Measurements from ENCODE around the gene SMTNL1. TPM values are rescaled to one million over a fixed set of nuclear protein-coding genes. Genes with fewer than 3 reads are reported as not detected.

SMTNL1 gene
- total RNA-seq, 1 experiment from 2014 or later: 0.26 TPM

- peaks cover 43% of the 10 kb centered on the region for H3K4me1 Mint-ChIP-seq
- no peaks in the 10 kb centered on the region for H3K9me3 Mint-ChIP-seq
- CTCF ChIA-PET: interaction anchor here (0.6 to 4.8 kb wide), 8 partner anchors 8 to 145 kb away, joined by 3 to 28 read pairs (median 7); partner anchors contain the start of genes SLC43A1 and UBE2L6
- H3K27me3 Mint-ChIP-seq (ENCODE audit: low read depth): no peaks in the 10 kb centered on the region; the same call in 1 of the 2 replicates
- DNase-seq (ENCODE audit: low spot score) (no peak), ATAC-seq (no peak)
- peak overlapping the region; percentile 86 for H3K27ac Mint-ChIP-seq
- H3K36me3 Mint-ChIP-seq: peaks cover 14% of the 10 kb centered on the region
- TF ChIP-seq E2F1 (CRISPR knock-in tag; IDR thresholded peaks at IDR 0.05): no peak
- TF ChIP-seq ZBTB21 (CRISPR knock-in tag; IDR thresholded peaks at IDR 0.05; ENCODE audit: borderline replicate concordance): no peak
- TF ChIP-seq FOXP1 (CRISPR knock-in tag; IDR thresholded peaks at IDR 0.05; ENCODE audit: borderline replicate concordance): no peak
- POLR2A ChIA-PET: interaction anchor here (0.7 to 1.6 kb wide), 7 partner anchors 15 to 262 kb away, joined by 3 to 13 read pairs (median 4); partner anchors contain the start of gene SLC43A1
- peak overlapping the region; percentile 51 for H3K4me3 Mint-ChIP-seq
Observed at GRCh38 chr11:57499983-57500461, 37.4 kb upstream of the SMTNL1 start.

- H3K27ac Mint-ChIP-seq: peak overlapping the region; percentile 86
- no peak for TF ChIP-seq PRDM15 (CRISPR knock-in tag; IDR thresholded peaks at IDR 0.05)
- no peak for TF ChIP-seq ZNF232 (CRISPR knock-in tag; IDR thresholded peaks at IDR 0.05)
- no peak for TF ChIP-seq PREB (CRISPR knock-in tag; IDR thresholded peaks at IDR 0.05; ENCODE audit: borderline replicate concordance)
- TF ChIP-seq FOXP4 (CRISPR knock-in tag; IDR thresholded peaks at IDR 0.05): no peak
- TF ChIP-seq JUN (CRISPR knock-in tag; IDR thresholded peaks at IDR 0.05): no peak
- no peak for TF ChIP-seq RELA (CRISPR knock-in tag; IDR thresholded peaks at IDR 0.05; ENCODE audit: borderline replicate concordance)
- TF ChIP-seq JAZF1 (CRISPR knock-in tag; IDR thresholded peaks at IDR 0.05): no peak
- TF ChIP-seq OVOL2 (CRISPR knock-in tag; IDR thresholded peaks at IDR 0.05; ENCODE audit: borderline replicate concordance): no peak
- TF ChIP-seq ZBTB21 (CRISPR knock-in tag; IDR thresholded peaks at IDR 0.05; ENCODE audit: borderline replicate concordance): no peak
- TF ChIP-seq CREB1 (CRISPR knock-in tag; IDR thresholded peaks at IDR 0.05): no peak
- no peak for TF ChIP-seq GTF2I (CRISPR knock-in tag; conservative IDR thresholded peaks at IDR 0.05)
- no peak for TF ChIP-seq AFF4 (CRISPR knock-in tag; IDR thresholded peaks at IDR 0.05; ENCODE audit: borderline replicate concordance)
- ChIA-PET POLR2A (interaction anchor here (0.8 to 1.6 kb wide), 3 partner anchors 14 to 262 kb away, joined by 3 to 13 read pairs (median 6); partner anchors contain the start of gene SLC43A1), CTCF (interaction anchor here (0.6 to 4.8 kb wide), 6 partner anchors 9 to 155 kb away, joined by 4 to 28 read pairs (median 10); partner anchors contain the start of genes SLC43A1 and UBE2L6)
- peaks cover 14% of the 10 kb centered on the region for H3K36me3 Mint-ChIP-seq
- no peaks in the 10 kb centered on the region for H3K9me3 Mint-ChIP-seq
- no peaks in the 10 kb centered on the region; the same call in 1 of the 2 replicates for H3K27me3 Mint-ChIP-seq (ENCODE audit: low read depth)
- no peak for ATAC-seq
- no peak for DNase-seq (ENCODE audit: low spot score)
- peak overlapping the region; percentile 51 for H3K4me3 Mint-ChIP-seq
- H3K4me1 Mint-ChIP-seq: peaks cover 43% of the 10 kb centered on the region
Observed at GRCh38 chr11:57500515-57500914, 36.9 kb upstream of the SMTNL1 start.

All from WTC11 (cell line).